ENCODE measurements around the gene CD6. TPM values are rescaled to one million over a fixed set of nuclear protein-coding genes. Genes with fewer than 3 reads are reported as not detected.

Gene CD6
- total RNA-seq, 1 experiment from 2014 or later, result not detected

DNA sequence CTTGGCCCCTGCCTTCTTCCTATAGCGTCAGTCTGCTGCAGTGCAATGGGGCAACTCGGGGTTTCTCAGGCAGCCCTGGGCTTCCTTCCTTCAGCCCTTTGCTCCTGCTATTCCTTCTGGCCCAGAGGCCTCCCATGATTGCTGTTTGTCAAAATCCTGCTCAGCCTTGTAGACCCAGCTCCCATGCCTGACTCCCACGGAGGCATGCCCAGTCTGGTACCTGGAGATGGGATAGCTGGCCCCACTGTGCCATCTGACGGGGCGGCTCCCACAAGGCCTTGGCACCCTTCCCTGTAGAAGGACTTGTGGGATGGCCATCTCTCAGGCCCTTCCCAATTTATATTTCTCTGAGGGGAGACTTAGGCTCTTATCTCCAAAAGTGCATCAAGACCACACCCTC lies 590 bp upstream of the CD6 start:
- Mint-ChIP-seq H3K4me3 (no peak overlapping the region), H3K4me1 (no peaks in the 10 kb centered on the region), H3K9me3 (peaks cover 12 to 22% of the 10 kb centered on the region in 2 experiments), H3K36me3 (ENCODE audit: insufficient read depth in 1 of 3, low read depth in 3 of 3) (peaks cover 0 to 7% (median 6%) of the 10 kb centered on the region in 3 experiments; a peak in 5 of 7 replicates), H3K27me3 (ENCODE audit: low read depth) (peaks cover 29% of the 10 kb centered on the region), H3K27ac (no peak overlapping the region)
- H4K8ac ChIP-seq (replicated peaks; ENCODE audit: insufficient read length, low read depth, low read length), result no peak overlapping the region
- H3K4me1 ChIP-seq (ENCODE audit: insufficient read depth, low read length), result no peaks in the 10 kb centered on the region
- H3K9ac ChIP-seq (ENCODE audit: extremely low read depth, insufficient read length, low read length), result no peak overlapping the region
- H3K56ac ChIP-seq (ENCODE audit: insufficient read length, low read depth, low read length), result no peak overlapping the region
- WGBS (ENCODE audit: extremely low coverage, insufficient read length, low lambda C conversion rate), result no CpG with 5 or more reads among the region's 5 CpGs
- no peak overlapping the region for H3K18ac ChIP-seq (ENCODE audit: insufficient read length, low read depth, low read length)
- no peak overlapping the region for H2AK5ac ChIP-seq (ENCODE audit: insufficient read length, low read length)
- TF ChIP-seq, protein P1, sequence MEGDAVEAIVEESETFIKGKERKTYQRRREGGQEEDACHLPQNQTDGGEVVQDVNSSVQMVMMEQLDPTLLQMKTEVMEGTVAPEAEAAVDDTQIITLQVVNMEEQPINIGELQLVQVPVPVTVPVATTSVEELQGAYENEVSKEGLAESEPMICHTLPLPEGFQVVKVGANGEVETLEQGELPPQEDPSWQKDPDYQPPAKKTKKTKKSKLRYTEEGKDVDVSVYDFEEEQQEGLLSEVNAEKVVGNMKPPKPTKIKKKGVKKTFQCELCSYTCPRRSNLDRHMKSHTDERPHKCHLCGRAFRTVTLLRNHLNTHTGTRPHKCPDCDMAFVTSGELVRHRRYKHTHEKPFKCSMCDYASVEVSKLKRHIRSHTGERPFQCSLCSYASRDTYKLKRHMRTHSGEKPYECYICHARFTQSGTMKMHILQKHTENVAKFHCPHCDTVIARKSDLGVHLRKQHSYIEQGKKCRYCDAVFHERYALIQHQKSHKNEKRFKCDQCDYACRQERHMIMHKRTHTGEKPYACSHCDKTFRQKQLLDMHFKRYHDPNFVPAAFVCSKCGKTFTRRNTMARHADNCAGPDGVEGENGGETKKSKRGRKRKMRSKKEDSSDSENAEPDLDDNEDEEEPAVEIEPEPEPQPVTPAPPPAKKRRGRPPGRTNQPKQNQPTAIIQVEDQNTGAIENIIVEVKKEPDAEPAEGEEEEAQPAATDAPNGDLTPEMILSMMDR (conservative IDR thresholded peaks at IDR 0.05), result no peak
- H3K4me2 ChIP-seq (ENCODE audit: insufficient read depth, insufficient read length, low read length), result no peak overlapping the region
- no peak overlapping the region for H3K23ac ChIP-seq (ENCODE audit: insufficient read length, low read depth, low read length)
- H3K79me2 ChIP-seq (ENCODE audit: insufficient read depth, low read length), result no peaks in the 10 kb centered on the region
- H2BK20ac ChIP-seq (ENCODE audit: low read depth, low read length, poor library complexity, severe bottlenecking), result no peak overlapping the region
- no peak for DNase-seq
- H4K20me1 ChIP-seq (ENCODE audit: control insufficient read depth, insufficient read depth, insufficient read length), result no peaks in the 10 kb centered on the region
- H2BK5ac ChIP-seq (ENCODE audit: insufficient read length, low read length), result no peak overlapping the region
- H3K79me1 ChIP-seq (ENCODE audit: insufficient read depth, low read depth, low read length, poor library complexity, severe bottlenecking), result no peaks in the 10 kb centered on the region
- H3K27ac ChIP-seq (ENCODE audit: insufficient read length, low read depth, low read length), result no peak overlapping the region
- H3T11ph ChIP-seq (ENCODE audit: low read length), result no peak overlapping the region
- H3K23me2 ChIP-seq (ENCODE audit: insufficient read length, low read depth, low read length, poor library complexity, severe bottlenecking), result no peaks in the 10 kb centered on the region
- H2AFZ ChIP-seq (ENCODE audit: low read length), result no peak overlapping the region
- no peak overlapping the region for H3K4ac ChIP-seq (ENCODE audit: low read depth, low read length)
- H3K9me3 ChIP-seq (ENCODE audit: control insufficient read depth, low read depth, low read length), result no peaks in the 10 kb centered on the region
- no peaks in the 10 kb centered on the region for H3K27me3 ChIP-seq (ENCODE audit: insufficient read depth, low read length)
- no peak overlapping the region for H2BK15ac ChIP-seq (ENCODE audit: low read depth, low read length)
- no peak overlapping the region for H3K14ac ChIP-seq (ENCODE audit: insufficient read depth, low read length)
- no peak overlapping the region for H2BK120ac ChIP-seq (ENCODE audit: low read depth, low read length, poor library complexity, severe bottlenecking)
- no peak overlapping the region for H4K5ac ChIP-seq (ENCODE audit: insufficient read length, low read depth, low read length)
- H2BK12ac ChIP-seq (ENCODE audit: insufficient read length, low read depth, low read length), result no peak overlapping the region
- H4K91ac ChIP-seq (ENCODE audit: insufficient read length, low read depth, low read length), result no peak overlapping the region

Measured in H9 (cell line).